ENCODE measurements around the gene TMC1. TPM values are rescaled to one million over a fixed set of nuclear protein-coding genes. Genes with fewer than 3 reads are reported as not detected.

TMC1 gene
- total and polyA plus RNA-seq, 10 of the 15 experiments (the other 5 are each of a cell fraction or from before 2014, with no cell fraction given) = 0.06 to 0.94 (median 0.40) TPM; not detected in 1

- in situ Hi-C loops (cut with MboI) = no loop called here
- ChIA-PET CTCF (interaction anchor here (1.1 to 1.4 kb wide), 2 partner anchors 12 to 35 kb away, joined by 3 to 4 read pairs; no protein-coding TSS in a partner anchor), RAD21 (ENCODE audit: unreplicated experiment) (no interaction called here), SMC1A (ENCODE audit: uncharacterized antibody, unreplicated experiment) (no interaction called here), POLR2A (no interaction called here)
- Histone ChIP-seq H3K4me3 (no peak overlapping the region), H3K4me2 (ENCODE audit: control insufficient read depth, insufficient read depth) (no peak overlapping the region), H3K36me3 (ENCODE audit: control insufficient read depth in 2 of 2, insufficient read depth in 2 of 2, low read length in 1 of 2) (no peaks in the 10 kb centered on the region), H3K9ac (ENCODE audit: control insufficient read depth, insufficient read depth, low read length) (no peak overlapping the region), H2AFZ (ENCODE audit: control insufficient read depth, low read depth, low read length) (no peak overlapping the region), H3K27ac (ENCODE audit: control insufficient read depth, insufficient read depth) (no peak overlapping the region), H3K9me3 (replicated peaks; ENCODE audit: control insufficient read depth, insufficient read depth, low read length) (no peaks in the 10 kb centered on the region; the same call in 2 of the 3 replicates), H3K27me3 (replicated peaks in 1 of 2; ENCODE audit: control insufficient read depth in 2 of 2, insufficient read depth in 2 of 2, low read length in 1 of 2) (no peaks in the 10 kb centered on the region), H3K79me2 (ENCODE audit: control insufficient read depth, insufficient read depth, low read length) (no peaks in the 10 kb centered on the region), H4K20me1 (ENCODE audit: control insufficient read depth, insufficient read depth) (no peaks in the 10 kb centered on the region), H3K4me1 (ENCODE audit: control insufficient read depth, insufficient read depth, low read length) (no peaks in the 10 kb centered on the region)
- WGBS (ENCODE audit: insufficient coverage, insufficient replicate concordance, low lambda C conversion rate, missing lambda C conversion rate) = 0% methylated on average over 1 of the region's 1 CpG
- intact Hi-C loops (cut with micrococcal nuclease; ENCODE audit: unreplicated experiment) = no loop called here
- FAIRE-seq (no peak), DNase-seq (ENCODE audit: low read depth, low spot score) (no peak), ATAC-seq (no peak)
- no TSS peak for BruUV-seq (replicated peaks)
- TF ChIP-seq IRF5 (IDR thresholded peaks at IDR 0.05; ENCODE audit: borderline replicate concordance) (no peak), RELB (IDR thresholded peaks at IDR 0.05; ENCODE audit: low read depth) (no peak), DPF2 (IDR thresholded peaks at IDR 0.05) (no peak), YBX1 (IDR thresholded peaks at IDR 0.05) (no peak), SMAD1 (IDR thresholded peaks at IDR 0.05; ENCODE audit: low read depth, partially characterized antibody) (no peak), MXI1 (IDR thresholded peaks at IDR 0.05; ENCODE audit: low read depth, low read length) (no peak), CBX5 (IDR thresholded peaks at IDR 0.05; ENCODE audit: low read depth) (no peak), RELA (IDR thresholded peaks at IDR 0.05; ENCODE audit: borderline replicate concordance, partially characterized antibody) (no peak), CEBPB (IDR thresholded peaks at IDR 0.05; ENCODE audit: borderline replicate concordance in 1 of 2, low read depth in 2 of 2, low read length in 2 of 2) (no peak), FOXK2 (IDR thresholded peaks at IDR 0.05) (no peak), E4F1 (IDR thresholded peaks at IDR 0.05; ENCODE audit: borderline replicate concordance, partially characterized antibody) (no peak), ZNF217 (IDR thresholded peaks at IDR 0.05) (no peak), MEF2B (IDR thresholded peaks at IDR 0.05; ENCODE audit: partially characterized antibody, poor library complexity, severe bottlenecking) (no peak), YY1 (IDR thresholded peaks at IDR 0.05; ENCODE audit: low read depth, low read length) (no peak), ATF2 (IDR thresholded peaks at IDR 0.05; ENCODE audit: low read length) (no peak)
These were observed 323.0 kb downstream of the TMC1 start for GRCh38 chr9:72844440-72844768.

All from GM12878 (cell line).